ENCODE results near the gene KIF26B.
"Not testable (repeated sequence)": the region's sequence is repeated elsewhere in the genome, so short reads cannot be mapped to it uniquely, and the experiment has no call there.

Gene KIF26B

GRCh38 chr1:245311887-245312536 is 157.2 kb downstream of the KIF26B start:
- no peak for DNase-seq (ENCODE audit: low read depth in 2 of 3, low spot score in 1 of 3)

GRCh38 chr1:245313576-245313975 is 158.8 kb downstream of the KIF26B start:
- no peak for DNase-seq (ENCODE audit: low read depth in 2 of 3, low spot score in 1 of 3)

DNA sequence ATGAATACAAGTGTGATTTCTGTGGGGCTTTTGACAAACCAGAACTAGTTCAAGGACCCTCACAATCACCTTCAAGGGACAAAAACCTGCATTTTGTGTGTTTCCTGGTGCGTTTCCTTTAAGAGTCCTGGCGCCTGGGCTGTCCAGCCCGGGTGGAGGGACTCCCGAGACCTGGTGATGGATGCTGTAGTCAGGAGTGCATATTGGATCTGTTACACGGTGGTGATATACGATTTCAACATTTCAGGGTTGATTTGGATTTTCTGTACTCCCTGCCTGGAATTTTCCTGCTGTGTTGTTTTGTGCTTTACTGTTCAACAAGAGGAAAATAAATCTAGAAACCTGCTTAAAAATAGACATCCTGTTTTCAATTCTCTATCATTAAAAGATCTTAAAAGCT is 162.0 kb downstream of the KIF26B start:
- DNase-seq (ENCODE audit: low read depth in 2 of 3, low spot score in 1 of 3), result no peak

DNA sequence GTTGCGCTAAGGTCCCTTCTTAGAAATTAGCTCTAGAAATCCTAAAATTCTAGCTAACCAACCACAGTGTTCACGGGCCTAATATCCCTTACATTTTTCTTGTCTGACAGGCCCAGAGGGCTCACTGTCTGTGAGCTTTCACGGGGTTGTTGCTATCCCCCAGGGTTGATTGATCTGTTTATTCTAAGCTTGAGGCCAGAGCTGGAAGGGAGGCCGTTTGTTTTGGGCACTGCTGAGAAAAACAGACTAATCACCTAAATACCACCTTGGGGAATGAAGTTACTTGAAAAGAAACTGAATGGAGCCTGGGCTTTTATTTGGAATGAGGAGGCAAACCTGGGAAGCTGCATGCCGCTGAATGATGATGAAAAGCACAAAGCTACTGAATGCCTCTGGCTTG is 162.4 kb downstream of the KIF26B start:
- DNase-seq (ENCODE audit: low read depth in 2 of 3, low spot score in 1 of 3), result no peak

- no peak for DNase-seq (ENCODE audit: low read depth in 2 of 3, low spot score in 1 of 3)
Measured at GRCh38 chr1:245319094-245319493, 164.3 kb downstream of the KIF26B start.

- no peak for DNase-seq (ENCODE audit: low read depth in 2 of 3, low spot score in 1 of 3)
Measured at GRCh38 chr1:245322673-245323072, 167.9 kb downstream of the KIF26B start.

GRCh38 chr1:245323765-245324164 is 169.0 kb downstream of the KIF26B start:
- DNase-seq (ENCODE audit: low read depth in 2 of 3, low spot score in 1 of 3), result not testable (repeated sequence)

DNA sequence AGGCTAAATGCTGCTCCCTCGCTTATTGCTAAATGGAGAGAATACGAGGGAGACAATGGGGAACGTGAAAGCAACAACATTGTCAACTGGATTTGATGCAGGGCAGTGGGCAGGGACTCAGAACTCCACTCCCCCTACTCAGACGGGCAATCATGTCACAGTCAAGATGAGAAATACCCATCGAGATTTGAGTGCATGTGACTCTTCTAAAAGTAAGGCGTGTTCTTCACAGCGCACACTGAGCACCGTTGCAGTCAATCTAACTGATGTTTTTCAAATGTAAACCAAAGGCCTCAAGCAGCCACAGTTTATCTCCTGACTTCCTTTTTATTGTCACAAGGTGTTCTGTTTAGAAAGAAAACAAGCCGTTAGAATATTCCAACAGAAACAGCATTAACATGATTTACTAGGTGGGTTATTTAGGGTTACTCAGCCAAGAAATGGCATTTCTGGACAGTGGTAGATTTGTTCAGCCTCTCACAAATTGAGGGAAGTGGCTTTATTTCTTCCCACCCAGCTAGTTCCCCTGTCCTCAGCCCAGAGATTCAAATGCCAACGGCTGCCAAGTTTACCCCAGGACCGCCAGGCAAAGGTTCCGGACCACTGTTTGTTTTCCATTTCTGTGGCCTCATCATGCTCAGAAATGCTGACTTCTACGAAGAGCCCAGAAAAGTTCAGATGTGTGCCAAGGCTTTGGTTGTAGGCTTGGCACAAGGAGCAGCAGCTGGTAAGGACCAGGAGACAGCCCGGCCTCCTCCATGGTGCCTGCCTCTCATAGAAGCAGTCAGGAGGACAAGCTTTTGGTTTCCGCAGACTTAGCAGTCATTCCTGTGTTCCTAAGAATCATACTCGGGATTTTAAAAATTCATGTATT is 171.4 kb downstream of the KIF26B start:
- no peak for DNase-seq (ENCODE audit: low read depth in 2 of 3, low spot score in 1 of 3)

GRCh38 chr1:245327360-245327759 is 172.6 kb downstream of the KIF26B start:
- DNase-seq (ENCODE audit: low read depth in 2 of 3, low spot score in 1 of 3), result no peak

- DNase-seq (ENCODE audit: low read depth in 2 of 3, low spot score in 1 of 3), result no peak
Measured at GRCh38 chr1:245327842-245328241, 173.1 kb downstream of the KIF26B start.

GRCh38 chr1:245330951-245331350 is 176.2 kb downstream of the KIF26B start:
- no peak for DNase-seq (ENCODE audit: low read depth in 2 of 3, low spot score in 1 of 3)

GRCh38 chr1:245332085-245332484 is 177.3 kb downstream of the KIF26B start:
- DNase-seq (ENCODE audit: low read depth in 2 of 3, low spot score in 1 of 3), result no peak

DNA sequence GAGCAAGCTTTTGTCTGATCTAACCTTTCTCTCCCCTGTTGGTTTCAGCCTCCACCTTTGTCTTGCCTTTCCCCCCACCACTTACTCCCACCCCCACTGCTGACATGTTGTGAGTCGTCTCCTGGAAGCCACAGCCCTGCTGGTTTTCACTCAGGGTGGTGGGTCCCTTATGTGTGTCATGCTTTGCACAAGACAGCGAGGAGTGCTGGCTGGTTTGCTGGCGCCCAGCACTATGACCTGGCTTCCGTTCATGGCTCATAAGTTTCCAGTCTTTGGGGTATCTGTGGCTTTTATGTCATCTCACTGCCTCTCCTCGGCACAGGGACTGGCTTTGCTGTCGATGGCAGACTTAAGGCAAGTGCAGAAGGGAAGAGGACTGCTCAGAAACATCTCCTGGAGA is 177.7 kb downstream of the KIF26B start:
- peak; percentile 3 to 36 (median 20) for DNase-seq (ENCODE audit: low read depth in 2 of 3, low spot score in 1 of 3)

DNA sequence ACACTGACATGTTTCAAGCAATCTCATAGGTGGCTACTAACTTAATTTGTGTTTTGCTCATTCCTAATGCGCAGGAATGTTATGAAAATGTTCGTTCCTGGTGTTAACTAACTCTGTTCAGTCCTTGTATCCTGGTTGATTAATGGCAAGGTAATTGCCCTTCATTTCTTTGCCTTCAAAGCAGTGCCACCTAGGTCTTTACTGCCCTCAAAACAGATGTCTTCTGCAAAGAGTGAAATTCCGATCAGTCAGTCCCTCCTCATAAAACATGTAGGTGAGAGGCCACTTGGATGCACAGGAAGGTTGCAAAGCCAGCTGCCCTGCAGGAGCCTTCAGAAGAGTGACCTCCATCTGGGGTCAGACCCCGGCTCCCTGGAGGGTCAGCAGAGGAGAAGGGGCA is 179.4 kb downstream of the KIF26B start:
- DNase-seq (ENCODE audit: low read depth in 2 of 3, low spot score in 1 of 3), result no peak

- DNase-seq (ENCODE audit: low read depth in 2 of 3, low spot score in 1 of 3), result no peak
Measured at GRCh38 chr1:245334827-245335490, 180.2 kb downstream of the KIF26B start.

DNA sequence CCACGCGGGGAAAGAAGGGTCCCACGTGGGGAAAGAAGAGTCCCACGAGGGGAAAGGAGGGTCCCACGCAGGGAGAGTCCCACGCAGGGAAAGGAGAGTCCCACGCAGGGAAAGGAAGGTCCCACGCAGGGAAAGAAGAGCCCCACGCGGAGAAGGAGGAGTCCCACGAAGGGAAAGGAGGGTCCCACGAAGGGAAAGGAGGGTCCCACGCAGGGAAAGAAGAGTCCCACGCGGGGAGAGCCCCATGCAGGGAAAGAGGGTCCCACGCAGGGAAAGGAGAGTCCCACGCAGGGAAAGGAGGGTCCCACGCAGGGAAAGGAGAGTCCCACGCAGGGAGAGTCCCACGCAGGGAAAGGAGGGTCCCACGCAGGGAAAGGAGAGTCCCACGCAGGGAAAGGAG is 180.9 kb downstream of the KIF26B start:
- DNase-seq (ENCODE audit: low read depth in 2 of 3, low spot score in 1 of 3), result not testable (repeated sequence)

DNA sequence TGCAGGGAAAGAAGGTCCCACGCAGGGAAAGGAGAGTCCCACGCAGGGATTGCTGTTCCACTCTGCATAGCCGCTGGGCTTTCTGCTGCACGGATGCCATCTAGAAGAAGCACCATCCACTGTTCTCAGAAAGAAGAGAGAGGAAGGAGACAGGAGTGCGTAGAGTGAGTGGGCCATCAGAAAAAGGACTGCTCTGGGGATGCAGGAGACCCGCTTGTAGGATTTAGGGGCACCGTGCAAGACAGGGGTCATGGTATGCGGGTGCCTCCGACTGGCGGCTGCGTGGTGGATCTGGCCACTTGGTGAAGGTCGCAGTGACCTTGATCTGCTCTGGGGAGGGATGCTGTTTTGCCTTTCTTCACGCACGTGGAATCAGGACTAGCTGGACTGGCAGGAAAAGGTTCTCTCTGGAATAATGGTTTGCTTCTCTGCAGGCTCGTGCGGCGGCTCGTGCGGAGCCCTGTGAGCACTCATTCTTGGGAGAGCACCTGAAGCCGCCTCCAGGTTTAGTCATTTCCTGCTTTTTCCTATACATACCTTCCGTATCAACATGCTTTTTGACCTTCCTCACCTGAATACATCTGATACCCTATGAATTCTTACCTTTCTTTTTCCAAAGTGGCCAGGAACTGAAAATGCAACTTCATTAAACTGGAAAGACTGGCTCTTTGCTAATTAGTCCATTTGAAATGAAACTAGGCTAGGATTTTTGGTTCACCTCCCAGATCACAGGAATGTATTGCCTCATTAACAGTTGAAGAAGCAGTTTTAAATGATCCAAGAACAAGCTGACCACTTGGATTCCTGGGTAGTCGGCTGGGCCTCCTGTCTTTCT is 181.6 kb downstream of the KIF26B start:
- no peak for DNase-seq (ENCODE audit: low read depth in 2 of 3, low spot score in 1 of 3)

DNA sequence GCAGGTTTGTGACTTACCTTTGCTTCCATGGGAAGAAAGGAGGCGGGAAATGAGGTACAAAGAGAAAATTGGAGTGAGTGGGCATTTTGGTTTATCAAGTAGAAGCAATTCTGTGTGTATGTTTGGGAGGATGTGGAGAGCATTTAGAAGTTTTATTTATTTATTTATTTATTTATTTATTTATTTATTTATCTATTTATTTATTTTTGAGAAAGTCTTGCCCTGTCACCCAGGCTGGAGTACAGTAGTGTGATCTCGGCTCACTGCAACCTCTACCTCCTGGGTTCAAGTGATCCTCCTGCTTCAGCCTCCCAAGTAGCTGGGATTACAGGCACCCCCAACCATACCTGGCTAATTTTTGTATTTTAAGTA is 182.2 kb downstream of the KIF26B start:
- not testable (repeated sequence) for DNase-seq (ENCODE audit: low read depth in 2 of 3, low spot score in 1 of 3)

DNA sequence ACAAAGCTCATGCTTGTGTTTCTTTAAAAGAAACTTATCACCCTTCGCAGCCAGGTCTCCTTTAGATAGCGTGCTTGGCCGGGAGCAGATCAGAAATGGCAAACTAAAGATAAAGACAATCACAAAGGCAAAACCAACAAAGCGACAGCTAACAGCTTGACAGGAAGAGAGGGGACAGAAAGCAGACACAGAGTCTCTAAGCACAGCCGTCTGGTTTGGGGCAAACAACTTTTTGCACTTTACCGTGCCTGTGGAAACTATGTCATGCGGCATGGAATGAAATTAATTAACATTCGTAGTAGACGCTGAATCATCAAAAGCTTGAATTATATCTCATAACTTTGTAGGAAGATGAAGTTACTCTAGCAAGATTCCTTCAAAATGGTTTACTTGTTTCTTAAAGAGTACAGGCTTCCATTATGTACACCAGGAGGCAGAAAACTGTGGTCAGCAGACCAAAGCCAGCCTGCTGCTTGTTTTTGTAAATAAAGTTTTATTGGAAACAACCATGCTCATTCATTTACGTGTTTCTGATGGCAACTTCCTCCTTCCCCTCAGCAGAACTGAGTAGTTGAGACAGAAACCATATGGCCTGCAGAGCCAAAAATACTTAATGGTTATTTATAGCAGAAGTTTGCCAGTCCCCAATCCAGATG is 183.2 kb downstream of the KIF26B start:
- no peak for DNase-seq (ENCODE audit: low read depth in 2 of 3, low spot score in 1 of 3)

DNA sequence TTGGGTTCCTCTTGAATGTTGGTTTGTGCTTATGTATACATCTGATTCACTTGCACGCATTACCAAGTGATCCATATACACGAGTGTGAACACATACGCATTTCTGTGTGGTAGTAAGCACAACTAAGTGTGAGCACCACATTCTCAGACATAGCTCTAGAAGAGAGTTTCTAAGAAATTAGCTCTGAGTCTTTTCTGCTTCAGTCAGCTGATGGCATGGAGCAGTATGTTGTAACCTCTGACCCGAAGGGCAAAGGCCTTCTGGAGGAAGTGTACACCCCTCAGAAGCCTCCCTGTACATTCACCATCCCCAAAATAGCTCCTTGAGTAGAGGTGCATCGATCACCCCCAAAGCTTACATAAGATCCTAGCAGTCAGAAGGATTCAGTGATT is 183.7 kb downstream of the KIF26B start:
- DNase-seq (ENCODE audit: low read depth in 2 of 3, low spot score in 1 of 3), result no peak

DNA sequence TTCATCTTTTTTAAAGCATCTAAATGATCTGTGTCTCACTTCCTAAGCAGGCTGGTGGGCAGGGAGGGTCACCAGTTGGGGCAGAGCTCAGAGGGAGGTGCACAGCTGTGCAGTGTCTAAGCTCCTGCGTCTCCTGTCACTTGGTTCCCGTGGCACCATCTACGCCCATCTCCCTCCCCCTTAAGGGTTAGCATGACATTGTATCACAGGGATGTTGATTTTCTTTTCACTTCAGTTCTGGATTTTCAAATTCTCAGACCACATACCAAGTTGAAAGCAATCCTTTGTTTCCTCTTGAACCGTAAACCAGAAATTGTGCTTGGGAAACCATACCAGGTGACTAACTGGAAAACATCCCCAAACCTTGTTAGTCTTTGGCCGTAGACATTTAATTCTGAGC is 187.0 kb downstream of the KIF26B start:
- no peak for DNase-seq (ENCODE audit: low read depth in 2 of 3, low spot score in 1 of 3)
